ENCODE data around the gene ANKZF1. TPM values are rescaled to one million over a fixed set of nuclear protein-coding genes. Genes with fewer than 3 reads are reported as not detected.
A peak's percentile ranks its signal among the peaks of the same experiment; 100 is the strongest.

ANKZF1 gene
- total and polyA plus RNA-seq, 2 of the 8 experiments (the other 6 are each of a cell fraction or from before 2014, with no cell fraction given) = 32.5 to 50.1 TPM

- ChIA-PET CTCF (ENCODE audit: partially characterized antibody) (interaction anchor here (0.6 to 6.6 kb wide), 13 partner anchors 8 to 116 kb away, joined by 3 to 118 read pairs (median 3); partner anchors contain the start of genes DNAJB2, GLB1L, STK16 and ZFAND2B), POLR2A (ENCODE audit: partially characterized antibody) (interaction anchor here (0.6 to 14.9 kb wide), 20 partner anchors 8 to 131 kb away, joined by 3 to 190 read pairs (median 6); partner anchors contain the start of genes ABCB6, ANKZF1, ATG9A and CNPPD1)
- Histone ChIP-seq H2AK5ac (ENCODE audit: low read depth, low read length) (no peak within 1 kb of the TSS; the same call in 1 of the 2 replicates), H3K4me1 (replicated peaks in 1 of 4; ENCODE audit: control insufficient read depth in 3 of 4, insufficient read depth in 4 of 4, low read length in 3 of 4) (peaks cover 5 to 14% (median 9%) of the 10 kb centered on the region in 4 experiments), H4K91ac (replicated peaks; ENCODE audit: insufficient read length, low read length) (no peak within 1 kb of the TSS), H3K14ac (ENCODE audit: insufficient read length) (no peak within 1 kb of the TSS), H3K27me3 (replicated peaks in 1 of 4; ENCODE audit: control insufficient read depth in 3 of 4, extremely low read depth in 1 of 4, insufficient read depth in 3 of 4, low read length in 3 of 4) (peaks cover 16 to 43% (median 35%) of the 10 kb centered on the region in 4 experiments), H2BK5ac (ENCODE audit: low read depth, low read length) (peak within 1 kb of the TSS; percentile 44; the same call in 1 of the 2 replicates), H3K23me2 (ENCODE audit: low read depth, low read length) (peaks cover 17% of the 10 kb centered on the region), H3K4me3 (ENCODE audit: extremely low read depth in 1 of 4, insufficient read depth in 2 of 4, low read depth in 3 of 4, low read length in 4 of 4) (peak within 1 kb of the TSS; percentile 46 to 64 (median 57)), H2AFZ (ENCODE audit: low read length) (peak within 1 kb of the TSS; percentile 14; the same call in 1 of the 2 replicates), H3K56ac (replicated peaks; ENCODE audit: insufficient read length, low read depth, low read length) (no peak within 1 kb of the TSS), H3K9ac (replicated peaks in 1 of 4; ENCODE audit: extremely low read depth in 1 of 4, low read depth in 3 of 4, low read length in 3 of 4) (peak within 1 kb of the TSS in 3 of 4 experiments; percentile 17 to 52 (median 20); a peak in 4 of 7 replicates), H3K79me1 (ENCODE audit: low read depth, low read length) (peaks cover 2% of the 10 kb centered on the region; the same call in 1 of the 2 replicates), H2BK120ac (replicated peaks; ENCODE audit: low read depth, low read length) (no peak within 1 kb of the TSS), H3K79me2 (ENCODE audit: control insufficient read depth in 1 of 2, insufficient read depth in 2 of 2, low read length in 2 of 2) (no peaks in the 10 kb centered on the region), H4K20me1 (replicated peaks in 1 of 2; ENCODE audit: control insufficient read depth in 1 of 2, insufficient read depth in 2 of 2, low read length in 2 of 2) (peaks cover 0 to 2% of the 10 kb centered on the region in 2 experiments), H2BK20ac (ENCODE audit: low read length) (no peak within 1 kb of the TSS), H3K36me3 (ENCODE audit: control insufficient read depth in 2 of 4, insufficient read depth in 4 of 4, low read length in 3 of 4) (peaks cover 0 to 9% (median 4%) of the 10 kb centered on the region in 4 experiments; a peak in 4 of 8 replicates), H3K23ac (ENCODE audit: insufficient read length) (no peak within 1 kb of the TSS), H4K5ac (ENCODE audit: insufficient read length, low read depth, low read length) (no peak within 1 kb of the TSS), H2BK15ac (ENCODE audit: low read length) (peak within 1 kb of the TSS; percentile 95), H4K8ac (ENCODE audit: extremely low read depth, insufficient read depth, low read length) (peak within 1 kb of the TSS; percentile 88), H3K27ac (ENCODE audit: low read depth, low read length) (no peak within 1 kb of the TSS), H3K9me3 (ENCODE audit: insufficient read depth in 2 of 2, low read depth in 1 of 2, low read length in 1 of 2) (no peaks in the 10 kb centered on the region), H3K18ac (ENCODE audit: extremely low read depth, low read length) (peak within 1 kb of the TSS; percentile 95), H3K4me2 (ENCODE audit: insufficient read depth in 1 of 2, low read depth in 2 of 2, low read length in 2 of 2) (peak within 1 kb of the TSS; percentile 85 to 92), H3K4ac (replicated peaks; ENCODE audit: insufficient read length, low read depth, low read length) (peak within 1 kb of the TSS; percentile 71), H2BK12ac (ENCODE audit: low read depth, low read length) (peak within 1 kb of the TSS; percentile 80; the same call in 1 of the 2 replicates)
- 2% methylated on average over 44 of the region's 49 CpGs; no CpG with 5 or more reads in 1 of the 2 experiments for WGBS, 2 experiments (ENCODE audit: extremely low coverage in 1 of 2, insufficient coverage in 1 of 2, insufficient read length in 1 of 2, insufficient replicate concordance in 2 of 2, low coverage in 1 of 2, low lambda C conversion rate in 2 of 2, missing lambda C conversion rate in 1 of 2)
- DNase-seq (ENCODE audit: low read depth in 1 of 2, low spot score in 2 of 2) = peak in 1 of 2 experiments; percentile 85
- FAIRE-seq = no peak
- TF ChIP-seq BACH1 (IDR thresholded peaks at IDR 0.05; ENCODE audit: low read length) (0 out of 2 replicates have a peak, but pooled peaks have one; percentile 24), EP300 (IDR thresholded peaks at IDR 0.05; ENCODE audit: borderline replicate concordance in 1 of 2, low read depth in 2 of 2, low read length in 2 of 2) (peak in 1 of 2 experiments; percentile 48; a peak in 1 of 3 replicates), TAF7 (optimal IDR thresholded peaks at IDR 0.05; ENCODE audit: borderline replicate concordance, low read depth, low read length) (peak; percentile 28), BCL11A (IDR thresholded peaks at IDR 0.05; ENCODE audit: low read depth in 2 of 2, low read length in 2 of 2) (no peak), TBP (IDR thresholded peaks at IDR 0.05; ENCODE audit: low read depth, low read length) (peak; percentile 55; the same call in 1 of the 2 replicates), E2F6 (IDR thresholded peaks at IDR 0.05) (peak; percentile 95), HDAC2 (IDR thresholded peaks at IDR 0.05; ENCODE audit: borderline replicate concordance in 1 of 2, low read depth in 2 of 2, low read length in 2 of 2) (no peak), SAP30 (IDR thresholded peaks at IDR 0.05; ENCODE audit: insufficient read depth, insufficient replicate concordance, low read length) (no peak)
Measured at GRCh38 chr2:219252900-219253752, 23.5 kb downstream of the ANKZF1 start, which contains the start of gene TUBA4B. Gene TUBA4B (plus strand): TSS chr2:219253243. CDS start chr2:219253408, 165 bp downstream.
